ENCODE measurements around the gene PPP1R2C. TPM values are rescaled to one million over a fixed set of nuclear protein-coding genes. Genes with fewer than 3 reads are reported as not detected.

The PPP1R2C gene
- total RNA-seq, 1 donor from 2014 or later = not detected

- no peak for ATAC-seq (ENCODE audit: poor library complexity)
- no peak for DNase-seq
- intact Hi-C loops (cut with DNase I) = no loop called here
These were observed 23.8 kb downstream of the PPP1R2C start for GRCh38 chrX:42754115-42754514.

GRCh38 chrX:42752730-42753129 is 25.2 kb downstream of the PPP1R2C start:
- ATAC-seq (ENCODE audit: poor library complexity) = no peak
- no peak for DNase-seq
- intact Hi-C loops (cut with DNase I) = no loop called here

GRCh38 chrX:42751573-42751972 is 26.4 kb downstream of the PPP1R2C start:
- ATAC-seq (ENCODE audit: poor library complexity) (no peak), DNase-seq (no peak)
- intact Hi-C loops (cut with DNase I) = no loop called here

- ATAC-seq (ENCODE audit: poor library complexity) (no peak), DNase-seq (no peak)
- intact Hi-C loops (cut with DNase I) = no loop called here
These were observed 29.7 kb downstream of the PPP1R2C start for GRCh38 chrX:42748067-42748850.

GRCh38 chrX:42746606-42747005 is 31.4 kb downstream of the PPP1R2C start:
- peak; percentile 63 for ATAC-seq (ENCODE audit: poor library complexity)
- intact Hi-C loops (cut with DNase I) = no loop called here
- DNase-seq = no peak

- intact Hi-C loops (cut with DNase I) = no loop called here
- DNase-seq (no peak), ATAC-seq (ENCODE audit: poor library complexity) (no peak)
These were observed 37.5 kb downstream of the PPP1R2C start for GRCh38 chrX:42740456-42740855.

GRCh38 chrX:42739741-42740140 is 38.2 kb downstream of the PPP1R2C start:
- intact Hi-C loops (cut with DNase I) = no loop called here
- DNase-seq = no peak
- no peak for ATAC-seq (ENCODE audit: poor library complexity)

- intact Hi-C loops (cut with DNase I) = no loop called here
- no peak for ATAC-seq (ENCODE audit: poor library complexity)
- no peak for DNase-seq
These were observed 38.7 kb downstream of the PPP1R2C start for GRCh38 chrX:42739258-42739657.

GRCh38 chrX:42738552-42738951 is 39.4 kb downstream of the PPP1R2C start:
- intact Hi-C loops (cut with DNase I) = no loop called here
- ATAC-seq (ENCODE audit: poor library complexity) (no peak), DNase-seq (no peak)

GRCh38 chrX:42735250-42735649 is 42.7 kb downstream of the PPP1R2C start:
- intact Hi-C loops (cut with DNase I) = no loop called here

GRCh38 chrX:42732506-42732905 is 45.5 kb downstream of the PPP1R2C start:
- ATAC-seq (ENCODE audit: poor library complexity) (peak; percentile 64), DNase-seq (peak; percentile 40)
- intact Hi-C loops (cut with DNase I) = no loop called here

More at GRCh38 chrX:42735250-42735649, 42.7 kb downstream of the PPP1R2C start:
- DNase-seq (no peak), ATAC-seq (ENCODE audit: poor library complexity) (no peak)

Data from Right ventricle myocardium superior (tissue), 1 donor.